Naive thymus-derived CD8-positive, alpha-beta T cell (primary cell): ENCODE measurements around the gene INTS6. TPM values are rescaled to one million over a fixed set of nuclear protein-coding genes. Genes with fewer than 3 reads are reported as not detected.

ENCODE experiments used
- ATAC-seq, 2 donors: fragments of 150-1000 bp; cut with Tn5 transposase in 1 of 2; sonication (Bioruptor Pico), chemical (Tn5 transposase) in 1 of 2; 1 replicate in 1 of 2; 2 replicates in 1 of 2; pipeline ENCODE4 v1.10.0; 2021; ENCODE audit warnings: mild to moderate bottlenecking in 2 of 2, moderate library complexity in 2 of 2
- POLR2A ChIA-PET: fragments of 350-600 bp; sonication (Branson Sonifier 250); formaldehyde crosslinking; loops from one replicate; lab custom pipeline; 2021; ENCODE audit warnings: antibody characterized with exemption; lab: Charles Lee
- DNase-seq, 10 donors: peaks; one replicate each; pipeline versions ENCODE4 v3.0.0 to v3.0.0-alpha.2; 2020 to 2022
- H3K27ac Mint-ChIP-seq, 10 donors: one replicate each; pipeline ENCODE4 v1.8.0; 2020 to 2022; ENCODE audit warnings: mild to moderate bottlenecking in 10 of 10, mixed read lengths in 10 of 10, moderate library complexity in 4 of 10, inconsistent platforms in 1 of 10
- H3K27me3 Mint-ChIP-seq, 5 donors: one replicate each; pipeline ENCODE4 v1.8.0; 2021 to 2022; ENCODE audit warnings: mixed read lengths in 5 of 5
- H3K36me3 Mint-ChIP-seq, 3 donors: one replicate each; pipeline ENCODE4 v1.8.0; 2020 to 2022; ENCODE audit warnings: mixed read lengths in 3 of 3, mild to moderate bottlenecking in 2 of 3, inconsistent platforms in 1 of 3
- H3K4me1 Mint-ChIP-seq, 4 donors: one replicate each; pipeline ENCODE4 v1.8.0; 2021 to 2022; ENCODE audit warnings: mixed read lengths in 4 of 4
- H3K4me3 Mint-ChIP-seq, 10 donors: one replicate each; pipeline ENCODE4 v1.8.0; 2020 to 2022; ENCODE audit warnings: mild to moderate bottlenecking in 10 of 10, mixed read lengths in 10 of 10, moderate library complexity in 6 of 10, inconsistent platforms in 1 of 10
- H3K9me3 Mint-ChIP-seq, 9 donors: one replicate each; pipeline ENCODE4 v1.8.0; 2020 to 2022; ENCODE audit warnings: mixed read lengths in 9 of 9, mild to moderate bottlenecking in 3 of 9, inconsistent platforms in 1 of 9, moderate library complexity in 1 of 9
- polyA plus RNA-seq, 3 donors: library from polyadenylated mRNA; unstranded; fragments of 300-500 nt; fragmentation: Illumina TruSeq; gene quantifications; one replicate each; pipeline ENCODE4 v1.2.3, GENCODE V29; 2021
- total RNA-seq, 8 experiments: library from RNA in 2 of 8; stranded (reverse) in 2 of 8; gene quantifications; one replicate each; pipeline ENCODE4 v1.2.3 and lab custom pipeline; 2021 to 2026

Gene INTS6
- total and polyA plus RNA-seq, 5 experiments from 2014 or later: 20.9 to 66.5 (median 25.1) TPM

DNA sequence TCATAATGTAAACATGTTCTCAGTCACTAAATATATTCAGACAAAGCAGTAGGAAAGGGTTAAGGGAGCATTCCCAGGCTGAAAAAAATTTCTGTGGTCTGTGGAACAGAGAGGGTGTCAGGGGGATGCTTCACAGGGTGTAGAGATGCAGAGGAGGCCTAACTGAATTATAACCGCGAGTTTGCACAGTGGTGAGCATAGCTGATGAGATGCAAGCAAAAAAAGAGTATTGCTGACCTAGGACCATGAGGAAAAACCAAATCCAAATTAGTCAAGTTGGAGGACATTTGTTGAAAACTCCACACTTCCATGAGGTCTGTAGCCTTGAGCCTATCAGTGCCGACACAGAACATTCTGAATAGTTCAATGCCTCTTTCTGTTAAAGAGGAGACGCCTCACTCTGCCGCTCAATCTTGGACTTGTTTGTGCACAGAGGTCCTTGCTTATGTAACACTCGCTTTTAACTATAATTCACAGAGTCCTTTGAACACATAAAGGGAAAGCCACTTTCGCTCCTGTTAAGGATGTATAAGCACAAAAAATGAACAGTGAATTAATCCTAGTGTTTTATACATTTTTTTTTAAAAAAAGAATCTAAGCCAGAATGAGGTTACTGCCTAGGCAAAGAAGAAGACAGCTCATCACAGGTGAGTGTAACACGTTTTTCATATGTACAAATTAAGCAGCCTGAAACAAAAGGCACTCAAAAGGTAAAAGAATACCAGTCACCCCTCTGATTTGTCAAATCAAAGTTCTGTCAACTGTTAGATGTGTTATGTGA, 25.8 kb upstream of the INTS6 start:
- DNase-seq (no peak), ATAC-seq (no peak)
- POLR2A ChIA-PET: no interaction called here
- Mint-ChIP-seq H3K9me3 (peaks cover 0 to 6% (median 0%) of the 10 kb centered on the region in 9 donors), H3K27ac (peak overlapping the region in 1 of 10 donors; percentile 38), H3K27me3 (no peaks in the 10 kb centered on the region), H3K4me3 (no peak overlapping the region), H3K36me3 (no peaks in the 10 kb centered on the region), H3K4me1 (peaks cover 3 to 7% (median 4%) of the 10 kb centered on the region in 4 donors)

GRCh38 chr13:51477653-51478324, 25.0 kb upstream of the INTS6 start:
- H3K27me3 Mint-ChIP-seq: no peaks in the 10 kb centered on the region
- H3K27ac Mint-ChIP-seq: peak overlapping the region in 1 of 10 donors; percentile 38
- no peak overlapping the region for H3K4me3 Mint-ChIP-seq
- peaks cover 3 to 7% (median 4%) of the 10 kb centered on the region in 4 donors for H3K4me1 Mint-ChIP-seq
- POLR2A ChIA-PET: no interaction called here
- no peak for DNase-seq
- H3K36me3 Mint-ChIP-seq: no peaks in the 10 kb centered on the region
- no peaks in the 10 kb centered on the region for H3K9me3 Mint-ChIP-seq
- no peak for ATAC-seq

DNA sequence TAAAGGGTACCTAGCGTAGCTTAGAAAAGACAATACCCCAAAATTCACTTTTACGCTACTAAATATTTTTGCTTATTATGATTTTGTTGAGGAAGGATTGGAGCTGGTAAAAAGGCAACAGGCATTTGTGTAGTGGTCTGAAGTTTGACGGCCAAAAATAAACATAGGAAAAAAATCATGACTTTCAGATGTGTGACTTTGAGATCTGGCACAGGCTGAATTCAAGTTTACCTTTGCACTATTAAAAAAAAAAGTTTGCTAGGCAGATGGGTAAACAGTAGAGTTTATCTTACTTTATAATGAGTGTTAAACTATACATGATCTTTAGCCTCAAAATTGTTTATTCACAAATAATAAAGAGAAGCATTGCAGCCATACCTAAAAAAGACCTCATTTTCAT, 24.3 kb upstream of the INTS6 start:
- no peaks in the 10 kb centered on the region for H3K9me3 Mint-ChIP-seq
- no peak for DNase-seq
- peaks cover 3 to 7% (median 4%) of the 10 kb centered on the region in 4 donors for H3K4me1 Mint-ChIP-seq
- no peak overlapping the region for H3K27ac Mint-ChIP-seq
- POLR2A ChIA-PET: interaction anchor here (2.4 kb wide), 1 partner anchor 24 kb away, joined by 12 read pairs; the partner anchor contains the start of gene INTS6
- H3K4me3 Mint-ChIP-seq: no peak overlapping the region
- H3K27me3 Mint-ChIP-seq: no peaks in the 10 kb centered on the region
- ATAC-seq: no peak
- H3K36me3 Mint-ChIP-seq: no peaks in the 10 kb centered on the region

DNA sequence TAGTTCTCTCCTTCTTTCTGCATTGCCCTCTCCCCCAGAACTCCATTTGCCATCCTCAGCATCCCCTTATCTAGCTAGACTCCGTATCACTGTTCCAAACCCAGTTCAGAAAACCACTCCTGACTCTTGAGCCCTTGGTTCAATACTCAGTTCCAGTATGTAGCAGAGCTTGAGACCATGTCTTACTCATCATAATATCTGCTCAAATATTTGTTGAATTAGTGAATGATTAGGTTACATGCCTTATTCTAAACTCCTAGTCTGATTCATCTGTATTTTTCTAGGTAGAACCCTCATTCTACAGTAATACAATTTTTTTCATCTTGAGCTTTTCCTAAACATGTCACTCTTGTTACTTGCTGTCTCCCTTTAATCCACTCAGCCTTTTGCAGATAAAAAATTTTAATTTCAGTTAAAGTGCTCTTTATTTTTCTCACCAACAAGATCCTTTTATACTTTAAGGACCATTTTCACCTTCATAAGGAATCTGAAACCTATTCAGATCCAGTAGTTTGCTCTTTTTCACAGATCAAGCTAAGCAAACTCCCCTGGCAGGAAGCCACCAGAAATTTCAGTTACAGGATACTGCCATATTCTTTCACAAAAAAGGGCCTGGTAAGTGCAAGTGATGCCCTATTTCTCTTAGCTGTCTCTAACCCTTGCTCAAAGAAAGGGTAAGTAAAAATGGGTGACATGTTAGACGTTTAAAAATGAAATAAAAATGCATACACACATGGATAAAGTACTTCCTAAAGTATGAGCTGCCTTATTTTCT, 23.1 kb upstream of the INTS6 start:
- Mint-ChIP-seq H3K9me3 (no peaks in the 10 kb centered on the region), H3K4me1 (peaks cover 3 to 7% (median 4%) of the 10 kb centered on the region in 4 donors), H3K4me3 (no peak overlapping the region), H3K36me3 (no peaks in the 10 kb centered on the region), H3K27me3 (no peaks in the 10 kb centered on the region), H3K27ac (peak overlapping the region in 2 of 10 donors; percentile 1 to 4)
- no peak for ATAC-seq
- POLR2A ChIA-PET: interaction anchor here (2.4 kb wide), 1 partner anchor 22 kb away, joined by 12 read pairs; the partner anchor contains the start of gene INTS6
- no peak for DNase-seq

- H3K36me3 Mint-ChIP-seq: no peaks in the 10 kb centered on the region
- H3K4me1 Mint-ChIP-seq: no peaks in the 10 kb centered on the region
- no peak overlapping the region for H3K4me3 Mint-ChIP-seq
- DNase-seq (no peak), ATAC-seq (no peak)
- H3K9me3 Mint-ChIP-seq: no peaks in the 10 kb centered on the region
- H3K27ac Mint-ChIP-seq: no peak overlapping the region
- H3K27me3 Mint-ChIP-seq: peaks cover 0 to 2% (median 0%) of the 10 kb centered on the region in 5 donors
- POLR2A ChIA-PET: no interaction called here
These were observed 17.0 kb upstream of the INTS6 start for GRCh38 chr13:51469790-51470189.

GRCh38 chr13:51467730-51468129, 14.9 kb upstream of the INTS6 start:
- H3K9me3 Mint-ChIP-seq: no peaks in the 10 kb centered on the region
- POLR2A ChIA-PET: interaction anchor here (0.6 kb wide), 1 partner anchor 1697 kb away, joined by 6 read pairs; no protein-coding TSS in a partner anchor
- ATAC-seq: no peak
- H3K36me3 Mint-ChIP-seq: no peaks in the 10 kb centered on the region
- no peak for DNase-seq
- no peak overlapping the region for H3K27ac Mint-ChIP-seq
- peaks cover 0 to 2% (median 0%) of the 10 kb centered on the region in 5 donors for H3K27me3 Mint-ChIP-seq
- no peaks in the 10 kb centered on the region for H3K4me1 Mint-ChIP-seq
- no peak overlapping the region for H3K4me3 Mint-ChIP-seq

DNA sequence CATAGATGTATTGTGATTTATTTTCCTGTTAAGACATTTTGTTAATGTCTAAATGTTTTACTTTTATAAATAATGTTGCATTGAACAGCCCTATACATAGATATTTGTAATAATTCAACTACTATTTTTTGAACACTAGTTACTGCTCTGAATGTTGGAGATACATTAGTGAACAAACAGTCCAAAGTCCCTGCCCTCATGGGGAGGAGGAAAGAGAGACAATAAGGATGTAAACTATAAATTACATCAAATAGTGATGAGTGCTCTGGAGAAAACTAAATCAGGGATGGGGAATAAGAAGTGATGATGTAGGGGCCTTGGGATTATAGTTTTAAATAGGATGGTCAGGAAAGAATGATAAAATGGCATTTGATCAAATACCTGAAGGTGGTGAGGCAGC, 12.3 kb upstream of the INTS6 start:
- peaks cover 0 to 2% (median 0%) of the 10 kb centered on the region in 5 donors for H3K27me3 Mint-ChIP-seq
- H3K4me1 Mint-ChIP-seq: peaks cover 0 to 2% (median 0%) of the 10 kb centered on the region in 4 donors
- H3K27ac Mint-ChIP-seq: peak overlapping the region in 1 of 10 donors; percentile 3
- H3K9me3 Mint-ChIP-seq: peaks cover 0 to 3% (median 0%) of the 10 kb centered on the region in 9 donors
- H3K36me3 Mint-ChIP-seq: no peaks in the 10 kb centered on the region
- no peak for ATAC-seq
- no peak for DNase-seq
- no peak overlapping the region for H3K4me3 Mint-ChIP-seq
- POLR2A ChIA-PET: interaction anchor here (3.4 kb wide), 1 partner anchor 11 kb away, joined by 16 read pairs; the partner anchor contains the start of gene INTS6

DNA sequence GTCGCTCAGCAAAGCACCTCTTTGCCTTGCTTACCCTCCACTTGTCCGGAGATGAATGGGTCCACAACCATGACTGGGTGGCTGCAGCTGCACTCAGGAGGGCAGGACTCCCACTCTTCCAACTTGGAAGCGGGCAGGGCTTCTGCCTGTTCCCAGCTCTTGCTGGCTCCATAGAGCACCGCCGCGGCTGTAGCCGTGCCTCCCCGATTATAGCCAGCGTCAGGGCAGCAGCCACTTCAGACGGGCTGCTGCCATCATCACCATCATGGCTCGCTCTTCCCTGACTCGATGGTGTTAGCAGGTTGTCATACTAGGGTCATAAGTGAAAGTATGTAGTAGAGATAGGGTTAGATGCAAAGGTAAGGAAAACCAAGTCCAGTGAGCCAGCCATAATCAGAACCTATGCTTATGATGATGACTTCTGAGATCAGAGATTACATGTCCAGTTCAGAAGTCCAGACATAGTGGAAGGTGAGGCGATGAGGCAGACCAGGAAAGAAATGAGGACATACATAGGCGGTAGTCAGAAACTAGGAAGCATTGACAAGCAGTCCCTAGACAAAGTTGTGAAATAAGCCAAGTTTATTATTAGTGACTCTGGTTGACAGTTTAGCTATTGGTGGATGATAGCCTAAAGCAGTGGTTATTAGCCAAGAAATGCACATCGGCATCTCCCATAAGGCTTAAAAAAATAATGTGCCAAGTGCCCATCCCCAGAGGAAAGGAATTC, 4.4 kb upstream of the INTS6 start:
- POLR2A ChIA-PET: interaction anchor here (0.6 kb wide), 1 partner anchor 123 kb away, joined by 4 read pairs; no protein-coding TSS in a partner anchor
- peak overlapping the region in 2 of 10 donors; percentile 16 to 25 for H3K4me3 Mint-ChIP-seq
- H3K27ac Mint-ChIP-seq: peak overlapping the region in 8 of 10 donors; percentile 2 to 71 (median 25)
- H3K27me3 Mint-ChIP-seq: peaks cover 0 to 2% (median 0%) of the 10 kb centered on the region in 5 donors
- no peak for ATAC-seq
- peaks cover 17 to 38% (median 31%) of the 10 kb centered on the region in 4 donors for H3K4me1 Mint-ChIP-seq
- peaks cover 3 to 11% (median 8%) of the 10 kb centered on the region in 3 donors for H3K36me3 Mint-ChIP-seq
- peaks cover 0 to 6% (median 0%) of the 10 kb centered on the region in 9 donors for H3K9me3 Mint-ChIP-seq
- DNase-seq: no peak

- POLR2A ChIA-PET: interaction anchor here (0.6 kb wide), 1 partner anchor 124 kb away, joined by 4 read pairs; no protein-coding TSS in a partner anchor
- H3K9me3 Mint-ChIP-seq: peaks cover 0 to 6% (median 0%) of the 10 kb centered on the region in 9 donors
These were observed 3.7 kb upstream of the INTS6 start for GRCh38 chr13:51456510-51456909.

GRCh38 chr13:51455532-51455931, 2.7 kb upstream of the INTS6 start:
- Mint-ChIP-seq H3K9me3 (peaks cover 0 to 4% (median 0%) of the 10 kb centered on the region in 9 donors), H3K27me3 (peaks cover 0 to 2% (median 0%) of the 10 kb centered on the region in 5 donors), H3K4me1 (peaks cover 20 to 42% (median 38%) of the 10 kb centered on the region in 4 donors), H3K27ac (peak overlapping the region; percentile 61 to 100 (median 96)), H3K4me3 (peak overlapping the region in 8 of 10 donors; percentile 74 to 95 (median 92)), H3K36me3 (peaks cover 6 to 11% (median 8%) of the 10 kb centered on the region in 3 donors)
- ATAC-seq: no peak
- no peak for DNase-seq
- POLR2A ChIA-PET: interaction anchor here (3.0 to 6.2 kb wide), 4 partner anchors 9 to 369 kb away, joined by 16 to 149 read pairs (median 106); partner anchors contain the start of genes DHRS12 and WDFY2

More at GRCh38 chr13:51456510-51456909, 3.7 kb upstream of the INTS6 start:
- H3K27ac Mint-ChIP-seq: peak overlapping the region in 3 of 10 donors; percentile 35 to 78 (median 44)
- ATAC-seq (no peak), DNase-seq (peak in 1 of 10 donors; percentile 62)
- peaks cover 0 to 2% (median 0%) of the 10 kb centered on the region in 5 donors for H3K27me3 Mint-ChIP-seq
- H3K4me1 Mint-ChIP-seq: peaks cover 17 to 38% (median 31%) of the 10 kb centered on the region in 4 donors
- peaks cover 3 to 11% (median 8%) of the 10 kb centered on the region in 3 donors for H3K36me3 Mint-ChIP-seq
- peak overlapping the region in 1 of 10 donors; percentile 71 for H3K4me3 Mint-ChIP-seq
